IMR-90 (cell line): ENCODE measurements around the gene LTB4R2. TPM values are rescaled to one million over a fixed set of nuclear protein-coding genes. Genes with fewer than 3 reads are reported as not detected.

Experiments used
- ATAC-seq: fragments of 200-7000 bp; cut with Tn5 transposase; 2 replicates; pipeline ENCODE4 v1.9.1; 2020; ENCODE audit warnings: low read depth, mild to moderate bottlenecking, moderate library complexity
- BruUV-seq: library from RNA; stranded (reverse); fragments of 400-500 nt; replicated peaks from 2 replicates; lab custom pipeline; 2021; lab: Mats Ljungman, UMichigan
- CTCF ChIA-PET: fragments of 300-600 bp; formaldehyde crosslinking; extraction: SDS; loops from one replicate; lab custom pipeline; 2021; ENCODE audit warnings: antibody characterized with exemption; lab: Yijun Ruan, JAX
- POLR2A ChIA-PET: fragments of 300-600 bp; sonication (Branson Sonifier 250); formaldehyde crosslinking; loops from one replicate; lab custom pipeline; 2022; ENCODE audit warnings: antibody characterized with exemption; ENCODE audit not compliant: unreplicated experiment; lab: Charles Lee
- DNase-seq: peaks from one replicate; pipeline ENCODE4 v3.0.0; 2013
- H2AFZ ChIP-seq: replicated peaks from 2 replicates; pipeline ENCODE3; 2013; ENCODE audit warnings: low read length, mild to moderate bottlenecking; ENCODE audit not compliant: poor library complexity
- H2AK5ac ChIP-seq: 2 replicates; pipeline ENCODE4 v1.6.1; 2013; ENCODE audit warnings: low read depth, low read length, inconsistent platforms
- H2AK9ac ChIP-seq: replicated peaks from 2 replicates; pipeline ENCODE3; 2013; ENCODE audit warnings: mild to moderate bottlenecking, low read depth, low read length, moderate library complexity; ENCODE audit not compliant: poor library complexity
- H2BK120ac ChIP-seq: 2 replicates; pipeline ENCODE4 v1.6.1; 2013; ENCODE audit warnings: low read depth, low read length, inconsistent platforms
- H2BK15ac ChIP-seq: 3 replicates; pipeline ENCODE4 v1.6.1; 2013; ENCODE audit warnings: low read depth, low read length, inconsistent platforms
- H2BK20ac ChIP-seq: 2 replicates; pipeline ENCODE4 v1.6.1; 2013; ENCODE audit warnings: low read depth, mild to moderate bottlenecking, inconsistent platforms, low read length, moderate library complexity
- H2BK5ac ChIP-seq: 2 replicates; pipeline ENCODE4 v1.6.1; 2013; ENCODE audit warnings: mild to moderate bottlenecking, low read depth, low read length, inconsistent platforms; ENCODE audit not compliant: poor library complexity, severe bottlenecking
- H3K14ac ChIP-seq: replicated peaks from 2 replicates; pipeline ENCODE4 v1.6.1; 2013; ENCODE audit warnings: low read depth, low read length, inconsistent platforms
- H3K18ac ChIP-seq: 2 replicates; pipeline ENCODE4 v1.6.1; 2013; ENCODE audit warnings: low read depth, low read length, control low read depth
- H3K23ac ChIP-seq: 2 replicates; pipeline ENCODE4 v1.6.1; 2013; ENCODE audit warnings: low read depth, low read length, inconsistent platforms
- H3K27ac ChIP-seq: 2 replicates; pipeline ENCODE4 v1.5.1; 2013; ENCODE audit warnings: mild to moderate bottlenecking, control low read depth, low read length; ENCODE audit not compliant: insufficient read depth
- H3K27me3 ChIP-seq: 2 replicates; pipeline ENCODE4 v1.6.1; 2013; ENCODE audit warnings: low read length; ENCODE audit not compliant: control insufficient read depth, insufficient read depth
- H3K36me3 ChIP-seq: 2 replicates; pipeline ENCODE4 v1.6.1; 2013; ENCODE audit warnings: low read length, mixed read lengths; ENCODE audit not compliant: control insufficient read depth, insufficient read depth
- H3K4ac ChIP-seq: 2 replicates; pipeline ENCODE4 v1.6.1; 2013; ENCODE audit warnings: low read depth, low read length, inconsistent platforms
- H3K4me1 ChIP-seq: 2 replicates; pipeline ENCODE4 v1.6.1; 2013; ENCODE audit warnings: low read length, mixed read lengths; ENCODE audit not compliant: control insufficient read depth, insufficient read depth
- H3K4me2 ChIP-seq: 2 replicates; pipeline ENCODE4 v1.6.1; 2013; ENCODE audit warnings: low read depth, mild to moderate bottlenecking, control low read depth, low read length, moderate library complexity
- H3K4me3 ChIP-seq: 2 replicates; pipeline ENCODE4 v1.5.1; 2013; ENCODE audit warnings: low read depth, mild to moderate bottlenecking, control low read depth, low read length, moderate library complexity; ENCODE audit not compliant: insufficient read depth
- H3K56ac ChIP-seq: 2 replicates; pipeline ENCODE4 v1.6.1; 2013; ENCODE audit warnings: low read length, inconsistent platforms; ENCODE audit not compliant: insufficient read depth; ENCODE audit errors: extremely low read depth
- H3K79me1 ChIP-seq, 2 experiments: 2 replicates each; pipeline ENCODE4 v1.6.1; 2013; ENCODE audit warnings: low read length in 2 of 2, inconsistent platforms in 1 of 2, low read depth in 1 of 2
- H3K9ac ChIP-seq: 2 replicates; pipeline ENCODE4 v1.6.1; 2013; ENCODE audit warnings: low read depth, low read length, control low read depth
- H3K9me1 ChIP-seq: 2 replicates; pipeline ENCODE4 v1.6.1; 2013; ENCODE audit warnings: low read length, inconsistent platforms; ENCODE audit not compliant: insufficient read depth
- H3K9me3 ChIP-seq: 2 replicates; pipeline ENCODE4 v1.6.1; 2013; ENCODE audit warnings: low read length; ENCODE audit not compliant: control insufficient read depth, insufficient read depth
- H4K20me1 ChIP-seq: 2 replicates; pipeline ENCODE4 v1.6.1; 2013; ENCODE audit warnings: low read length, inconsistent platforms; ENCODE audit not compliant: insufficient read depth
- H4K5ac ChIP-seq: 2 replicates; pipeline ENCODE4 v1.6.1; 2013; ENCODE audit warnings: mild to moderate bottlenecking, low read depth, low read length, control low read depth
- H4K8ac ChIP-seq, 2 experiments: 2 replicates each; pipeline ENCODE4 v1.6.1; 2013; ENCODE audit warnings: low read depth in 2 of 2, low read length in 2 of 2, control low read depth in 1 of 2, inconsistent platforms in 1 of 2
- H4K91ac ChIP-seq: 2 replicates; pipeline ENCODE4 v1.6.1; 2013; ENCODE audit warnings: low read depth, low read length, inconsistent platforms; ENCODE audit not compliant: insufficient read depth
- CHD1 ChIP-seq: IDR thresholded peaks from 2 replicates; pipeline ENCODE4 v1.6.1; 2012; ENCODE audit warnings: low read depth, low read length, improper control_type of control experiment
- ELK1 ChIP-seq: fragments of 150-350 bp; IDR thresholded peaks from 2 replicates; pipeline ENCODE4 v1.6.1; 2016; ENCODE audit warnings: low read depth, mild to moderate bottlenecking, low read length, moderate library complexity, borderline replicate concordance
- FOS ChIP-seq: fragments of 150-350 bp; IDR thresholded peaks from 2 replicates; pipeline ENCODE4 v1.6.1; 2016; ENCODE audit warnings: low read depth, low read length
- MXI1 ChIP-seq: IDR thresholded peaks from 2 replicates; pipeline ENCODE4 v1.6.1; 2012; ENCODE audit warnings: low read depth, mild to moderate bottlenecking, low read length, moderate library complexity, borderline replicate concordance
- NFE2L2 ChIP-seq: fragments of 150-350 bp; IDR thresholded peaks from 2 replicates; pipeline ENCODE4 v1.6.1; 2016; ENCODE audit warnings: low read depth, mild to moderate bottlenecking, low read length
- RAD21 ChIP-seq: IDR thresholded peaks from 2 replicates; pipeline ENCODE4 v1.6.1; 2012; ENCODE audit warnings: low read length, improper control_type of control experiment
- RCOR1 ChIP-seq: IDR thresholded peaks from 2 replicates; pipeline ENCODE4 v1.6.1; 2012; ENCODE audit warnings: mild to moderate bottlenecking, low read length, improper control_type of control experiment; ENCODE audit not compliant: insufficient replicate concordance
- RFX5 ChIP-seq: IDR thresholded peaks from 2 replicates; pipeline ENCODE4 v1.8.0; 2012; ENCODE audit warnings: low read depth, mild to moderate bottlenecking, low read length, moderate library complexity
- SMC3 ChIP-seq: fragments of 150-350 bp; IDR thresholded peaks from 2 replicates; pipeline ENCODE4 v1.6.1; 2016; ENCODE audit warnings: low read depth, mild to moderate bottlenecking, antibody characterized with exemption, low read length, moderate library complexity
- WGBS, 2 experiments: methylation state at CpG; one replicate each; pipeline versions ENCODE4 v1.1.5 to v1.1.7; 2013; ENCODE audit warnings: missing lambda C conversion rate in 2 of 2; ENCODE audit not compliant: insufficient read length in 1 of 2; ENCODE audit errors: extremely low coverage in 2 of 2; 5-methylcytosine and 5-hydroxymethylcytosine counted together
- dilution Hi-C: fragments of 300-500 bp; cut with HindIII; formaldehyde crosslinking; loops from one replicate; pipeline ENCODE4 v1.14.3; 2018; ENCODE audit warnings: low sequenced_read_pairs; ENCODE audit not compliant: unreplicated experiment
- in situ Hi-C: fragments of 300-500 bp; cut with MboI; formaldehyde crosslinking; loops from 3 replicates; pipeline ENCODE4 v1.14.3; 2019; ENCODE audit warnings: low sequenced_read_pairs, inconsistent platforms, mixed read lengths
- intact Hi-C: fragments of 100-400 bp; cut with micrococcal nuclease; formaldehyde crosslinking; loops from 2 replicates; pipeline ENCODE4 v1.10.0; 2022
- polyA plus RNA-seq, 3 experiments: library from polyadenylated mRNA; depleted of rRNA; stranded (reverse); fragments of >200 nt; gene quantifications; 2 replicates each; pipeline ENCODE4 v1.2.3, GENCODE V29; 2012; ENCODE audit warnings: low replicate concordance in 1 of 3
- total RNA-seq: library from RNA; depleted of rRNA; stranded (reverse); fragments of >200 nt; gene quantifications from 2 replicates; pipeline ENCODE4 v1.2.3, GENCODE V29; 2012
- TF ChIP-seq, protein P1 (sequence below): conservative IDR thresholded peaks from 2 replicates; pipeline ENCODE4 v1.5.1; 2012; ENCODE audit warnings: mild to moderate bottlenecking, low read depth, low read length, improper control_type of control experiment

LTB4R2 gene
- total and polyA plus RNA-seq, 2 of the 4 experiments (the other 2 are of a cell fraction) = 0.72 to 1.7 TPM

GRCh38 chr14:24334431-24335291 is 24.7 kb downstream of the LTB4R2 start, which contains the start of gene ADCY4:
Gene ADCY4 (minus strand): TSS chr14:24335071. CDS start chr14:24334652, 419 bp downstream.
- 13% methylated on average over 21 of the region's 65 CpGs; no CpG with 5 or more reads in 1 of the 2 experiments for WGBS, 2 experiments
- no peak within 1 kb of the TSS for H3K14ac ChIP-seq
- DNase-seq (no peak), ATAC-seq (peak; percentile 25)
- POLR2A ChIA-PET = no interaction called here
- in situ Hi-C loops (loop anchor here (5.0 kb wide), 1 partner anchor 103 kb away; no protein-coding TSS in a partner anchor), intact Hi-C loops (no loop called here), dilution Hi-C loops (no loop called here)
- no peak within 1 kb of the TSS for H4K8ac ChIP-seq
- no peaks in the 10 kb centered on the region; the same call in 1 of the 2 replicates for H3K9me3 ChIP-seq
- H3K4me2 ChIP-seq = peak within 1 kb of the TSS; percentile 91
- H3K9me1 ChIP-seq = no peaks in the 10 kb centered on the region; the same call in 1 of the 2 replicates
- H4K91ac ChIP-seq = no peak within 1 kb of the TSS
- TF ChIP-seq NFE2L2 (no peak), SMC3 (no peak), ELK1 (no peak), FOS (no peak), RCOR1 (no peak), RFX5 (no peak), RAD21 (no peak), MXI1 (no peak), CHD1 (no peak)
- TF ChIP-seq, protein P1, sequence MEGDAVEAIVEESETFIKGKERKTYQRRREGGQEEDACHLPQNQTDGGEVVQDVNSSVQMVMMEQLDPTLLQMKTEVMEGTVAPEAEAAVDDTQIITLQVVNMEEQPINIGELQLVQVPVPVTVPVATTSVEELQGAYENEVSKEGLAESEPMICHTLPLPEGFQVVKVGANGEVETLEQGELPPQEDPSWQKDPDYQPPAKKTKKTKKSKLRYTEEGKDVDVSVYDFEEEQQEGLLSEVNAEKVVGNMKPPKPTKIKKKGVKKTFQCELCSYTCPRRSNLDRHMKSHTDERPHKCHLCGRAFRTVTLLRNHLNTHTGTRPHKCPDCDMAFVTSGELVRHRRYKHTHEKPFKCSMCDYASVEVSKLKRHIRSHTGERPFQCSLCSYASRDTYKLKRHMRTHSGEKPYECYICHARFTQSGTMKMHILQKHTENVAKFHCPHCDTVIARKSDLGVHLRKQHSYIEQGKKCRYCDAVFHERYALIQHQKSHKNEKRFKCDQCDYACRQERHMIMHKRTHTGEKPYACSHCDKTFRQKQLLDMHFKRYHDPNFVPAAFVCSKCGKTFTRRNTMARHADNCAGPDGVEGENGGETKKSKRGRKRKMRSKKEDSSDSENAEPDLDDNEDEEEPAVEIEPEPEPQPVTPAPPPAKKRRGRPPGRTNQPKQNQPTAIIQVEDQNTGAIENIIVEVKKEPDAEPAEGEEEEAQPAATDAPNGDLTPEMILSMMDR = no peak
- H2AK5ac ChIP-seq = 0 out of 2 replicates have a peak within 1 kb of the TSS, but pooled peaks have one; percentile 16
- H3K56ac ChIP-seq = no peak within 1 kb of the TSS
- H3K27me3 ChIP-seq = peaks cover 66% of the 10 kb centered on the region
- H3K4me3 ChIP-seq = peak within 1 kb of the TSS; percentile 38; the same call in 1 of the 2 replicates
- H3K23ac ChIP-seq = peak within 1 kb of the TSS; percentile 27; the same call in 1 of the 2 replicates
- no peak within 1 kb of the TSS for H3K27ac ChIP-seq
- H2AFZ ChIP-seq = peak within 1 kb of the TSS; percentile 76
- H2BK15ac ChIP-seq = no peak within 1 kb of the TSS
- peaks cover 3% of the 10 kb centered on the region; the same call in 1 of the 2 replicates for H3K4me1 ChIP-seq
- H3K36me3 ChIP-seq = no peaks in the 10 kb centered on the region
- no peaks in the 10 kb centered on the region for H4K20me1 ChIP-seq
- no TSS peak for BruUV-seq
- H3K4ac ChIP-seq = no peak within 1 kb of the TSS
- H2BK5ac ChIP-seq = no peak within 1 kb of the TSS
- H2BK20ac ChIP-seq = no peak within 1 kb of the TSS
- H4K5ac ChIP-seq = no peak within 1 kb of the TSS
- H3K79me1 ChIP-seq = no peaks in the 10 kb centered on the region
- no peak within 1 kb of the TSS for H2AK9ac ChIP-seq
- H2BK120ac ChIP-seq = no peak within 1 kb of the TSS
- no peak within 1 kb of the TSS for H3K18ac ChIP-seq
- H3K9ac ChIP-seq = no peak within 1 kb of the TSS
- CTCF ChIA-PET = interaction anchor here (0.8 to 2.9 kb wide), 5 partner anchors 15 to 102 kb away, joined by 3 to 28 read pairs (median 7); no protein-coding TSS in a partner anchor
